ENCODE measurements around the gene PAK5. TPM values are rescaled to one million over a fixed set of nuclear protein-coding genes. Genes with fewer than 3 reads are reported as not detected.

Gene PAK5
- total RNA-seq, 1 experiment from 2014 or later = not detected

GRCh38 chr20:9775176-9775575 is 63.7 kb downstream of the PAK5 start:
- CTCF ChIA-PET = no interaction called here
- no TSS peak for BruUV-seq (replicated peaks)
- TF ChIP-seq SIN3A (IDR thresholded peaks at IDR 0.05; ENCODE audit: borderline replicate concordance, insufficient read depth, low read depth, low read length) (no peak), POLR2AphosphoS5 (IDR thresholded peaks at IDR 0.05; ENCODE audit: low read depth, low read length) (no peak), CTCF (IDR thresholded peaks at IDR 0.05) (no peak), TCF7L2 (IDR thresholded peaks at IDR 0.05; ENCODE audit: low read depth, low read length) (no peak), REST (IDR thresholded peaks at IDR 0.05; ENCODE audit: insufficient read depth in 1 of 2, low read depth in 2 of 2, low read length in 1 of 2) (no peak)
- Histone ChIP-seq H3K27ac (ENCODE audit: low read length) (no peak overlapping the region), H3K4me1 (ENCODE audit: control insufficient read depth, insufficient read depth, low read length) (no peaks in the 10 kb centered on the region), H3K27me3 (ENCODE audit: control insufficient read depth, insufficient read depth, low read length) (no peaks in the 10 kb centered on the region), H3K4me3 (ENCODE audit: low read depth in 2 of 2, low read length in 2 of 2) (no peak overlapping the region), H3K9me3 (ENCODE audit: control insufficient read depth, insufficient read depth, low read depth, low read length) (no peaks in the 10 kb centered on the region), H3K36me3 (ENCODE audit: control insufficient read depth, insufficient read depth, low read length) (no peaks in the 10 kb centered on the region)
- ATAC-seq = no peak
- intact Hi-C loops (cut with micrococcal nuclease; ENCODE audit: unreplicated experiment) = no loop called here
- in situ Hi-C loops (cut with HindIII; ENCODE audit: low pct_unique_long_range_greater_than_20kb, low sequenced_read_pairs) = no loop called here
- POLR2A ChIA-PET = no interaction called here
- DNase-seq (ENCODE audit: low read depth, low spot score) = no peak

- H3K27ac ChIP-seq (ENCODE audit: low read length) = no peak overlapping the region
- no peaks in the 10 kb centered on the region for H3K36me3 ChIP-seq (ENCODE audit: control insufficient read depth, insufficient read depth, low read length)
- ATAC-seq (no peak), DNase-seq (ENCODE audit: low read depth, low spot score) (no peak)
- intact Hi-C loops (cut with micrococcal nuclease; ENCODE audit: unreplicated experiment) (no loop called here), in situ Hi-C loops (cut with HindIII; ENCODE audit: low pct_unique_long_range_greater_than_20kb, low sequenced_read_pairs) (no loop called here)
- no peak for TF ChIP-seq POLR2AphosphoS5 (IDR thresholded peaks at IDR 0.05; ENCODE audit: low read depth, low read length)
- no peak for TF ChIP-seq SIN3A (IDR thresholded peaks at IDR 0.05; ENCODE audit: borderline replicate concordance, insufficient read depth, low read depth, low read length)
- TF ChIP-seq TCF7L2 (IDR thresholded peaks at IDR 0.05; ENCODE audit: low read depth, low read length) = no peak
- TF ChIP-seq REST (IDR thresholded peaks at IDR 0.05; ENCODE audit: insufficient read depth in 1 of 2, low read depth in 2 of 2, low read length in 1 of 2) = no peak
- TF ChIP-seq CTCF (IDR thresholded peaks at IDR 0.05) = no peak
- no TSS peak for BruUV-seq (replicated peaks)
- no peaks in the 10 kb centered on the region for H3K4me1 ChIP-seq (ENCODE audit: control insufficient read depth, insufficient read depth, low read length)
- no peaks in the 10 kb centered on the region for H3K9me3 ChIP-seq (ENCODE audit: control insufficient read depth, insufficient read depth, low read depth, low read length)
- no peak overlapping the region for H3K4me3 ChIP-seq (ENCODE audit: low read depth in 2 of 2, low read length in 2 of 2)
- ChIA-PET CTCF (no interaction called here), POLR2A (no interaction called here)
- H3K27me3 ChIP-seq (ENCODE audit: control insufficient read depth, insufficient read depth, low read length) = no peaks in the 10 kb centered on the region
Measured at GRCh38 chr20:9769954-9770353, 68.9 kb downstream of the PAK5 start.

All from Panc1 (cell line).